Panc1 (cell line): ENCODE measurements around the gene CSMD2.

Experiments
- CTCF ChIP-seq: fragments of 450-650 bp; IDR thresholded peaks from 2 replicates; pipeline ENCODE4 v1.5.1; 2017; ENCODE audit warnings: mild to moderate bottlenecking
- POLR2AphosphoS5 ChIP-seq: IDR thresholded peaks from 2 replicates; pipeline ENCODE4 v1.6.1; 2012; ENCODE audit warnings: mild to moderate bottlenecking, low read depth, low read length, moderate library complexity
- TCF7L2 ChIP-seq: IDR thresholded peaks from 2 replicates; pipeline ENCODE4 v1.6.1; 2011; ENCODE audit warnings: mild to moderate bottlenecking, low read depth, low read length, inconsistent platforms

- TF ChIP-seq CTCF (no peak), POLR2AphosphoS5 (no peak), TCF7L2 (no peak)
These were observed 216.7 kb downstream of the CSMD2 start for GRCh38 chr1:33948291-33948690.
